Measurements from ENCODE around the gene GMDS. TPM values are rescaled to one million over a fixed set of nuclear protein-coding genes. Genes with fewer than 3 reads are reported as not detected.

GMDS gene
- total and polyA plus RNA-seq, 2 of the 13 experiments (the other 11 are each of a cell fraction or from before 2014, with no cell fraction given): 64.4 to 112 TPM

- H3K9ac ChIP-seq (ENCODE audit: insufficient read depth, low read depth, low read length): no peak overlapping the region
- intact Hi-C loops (cut with micrococcal nuclease; ENCODE audit: unreplicated experiment) (no loop called here), in situ Hi-C loops (cut with HindIII; ENCODE audit: extremely low pct_ligation_motif_present, low pct_unique_long_range_greater_than_20kb) (no loop called here)
- no peak overlapping the region for H2AFZ ChIP-seq (ENCODE audit: low read length)
- POLR2A ChIA-PET: no interaction called here
- no peaks in the 10 kb centered on the region for H3K9me3 ChIP-seq (ENCODE audit: low read length)
- CTCF ChIA-PET (ENCODE audit: low intra/inter-chr PET ratio, low total read pairs): no interaction called here
- H3K36me3 ChIP-seq (replicated peaks in 1 of 2; ENCODE audit: control insufficient read depth in 1 of 2, insufficient read depth in 2 of 2, low read length in 2 of 2): peaks cover 2 to 21% of the 10 kb centered on the region in 2 experiments; a peak in 3 of 5 replicates
- no peaks in the 10 kb centered on the region for H3K27me3 ChIP-seq (ENCODE audit: control insufficient read depth in 1 of 2, insufficient read depth in 2 of 2, low read length in 2 of 2)
- FAIRE-seq (no peak), ATAC-seq (peak; percentile 16; the same call in 2 of the 3 replicates), DNase-seq (ENCODE audit: low spot score) (no peak)
- TF ChIP-seq TGIF2 (CRISPR knock-in tag; IDR thresholded peaks at IDR 0.05) (0 out of 2 replicates have a peak, but pooled peaks have one; percentile 7), ZNF281 (CRISPR knock-in tag; IDR thresholded peaks at IDR 0.05; ENCODE audit: borderline replicate concordance) (no peak), ZNF713 (CRISPR knock-in tag; IDR thresholded peaks at IDR 0.05) (no peak)
- H3K27ac ChIP-seq (ENCODE audit: extremely low read length, insufficient read depth, low read length): no peak overlapping the region
- H3K4me3 ChIP-seq (replicated peaks in 1 of 3; ENCODE audit: insufficient read depth in 1 of 3, low read depth in 2 of 3, low read length in 3 of 3): no peak overlapping the region
- BruUV-seq (replicated peaks): no TSS peak
- 90% methylated on average over 2 of the region's 2 CpGs for whole genome bisulfite sequencing (ENCODE audit: low lambda C conversion rate)
- no peaks in the 10 kb centered on the region for H4K20me1 ChIP-seq (ENCODE audit: insufficient read depth, low read length)
- peaks cover 7% of the 10 kb centered on the region for H3K4me1 ChIP-seq (ENCODE audit: insufficient read depth, low read length)
- no peak overlapping the region for H3K4me2 ChIP-seq (ENCODE audit: low read depth, low read length)
- no peaks in the 10 kb centered on the region for H3K79me2 ChIP-seq (ENCODE audit: insufficient read depth, low read length)
Measured at GRCh38 chr6:1708820-1709219, 536.6 kb downstream of the GMDS start.

- Histone ChIP-seq H3K79me2 (ENCODE audit: insufficient read depth, low read length) (no peaks in the 10 kb centered on the region), H3K27me3 (ENCODE audit: control insufficient read depth in 1 of 2, insufficient read depth in 2 of 2, low read length in 2 of 2) (no peaks in the 10 kb centered on the region), H3K4me3 (replicated peaks in 1 of 3; ENCODE audit: insufficient read depth in 1 of 3, low read depth in 2 of 3, low read length in 3 of 3) (no peak overlapping the region), H3K36me3 (replicated peaks in 1 of 2; ENCODE audit: control insufficient read depth in 1 of 2, insufficient read depth in 2 of 2, low read length in 2 of 2) (peaks cover 1 to 16% of the 10 kb centered on the region in 2 experiments; a peak in 3 of 5 replicates), H4K20me1 (ENCODE audit: insufficient read depth, low read length) (no peaks in the 10 kb centered on the region; the same call in 1 of the 2 replicates), H2AFZ (ENCODE audit: low read length) (no peak overlapping the region), H3K4me2 (ENCODE audit: low read depth, low read length) (no peak overlapping the region), H3K9ac (ENCODE audit: insufficient read depth, low read depth, low read length) (no peak overlapping the region), H3K9me3 (ENCODE audit: low read length) (no peaks in the 10 kb centered on the region), H3K4me1 (ENCODE audit: insufficient read depth, low read length) (peaks cover 14% of the 10 kb centered on the region), H3K27ac (ENCODE audit: extremely low read length, insufficient read depth, low read length) (no peak overlapping the region)
- FAIRE-seq: no peak
- ChIA-PET POLR2A (no interaction called here), CTCF (ENCODE audit: low intra/inter-chr PET ratio, low total read pairs) (no interaction called here)
- no peak for DNase-seq (ENCODE audit: low spot score)
- TF ChIP-seq ZNF513 (CRISPR knock-in tag; conservative IDR thresholded peaks at IDR 0.05): no peak
- peak; percentile 22 for TF ChIP-seq RBM22 (optimal IDR thresholded peaks at IDR 0.05; ENCODE audit: low read length)
- TF ChIP-seq NFYB (CRISPR knock-in tag; IDR thresholded peaks at IDR 0.05): no peak
- TF ChIP-seq ZNF180 (CRISPR knock-in tag; IDR thresholded peaks at IDR 0.05; ENCODE audit: borderline replicate concordance, low read depth): no peak
- no peak for TF ChIP-seq BORCS8-MEF2B (CRISPR knock-in tag; IDR thresholded peaks at IDR 0.05)
- WGBS (ENCODE audit: low lambda C conversion rate): 97% methylated on average over 15 of the region's 15 CpGs
- BruUV-seq (replicated peaks): no TSS peak
- intact Hi-C loops (cut with micrococcal nuclease; ENCODE audit: unreplicated experiment) (no loop called here), in situ Hi-C loops (cut with HindIII; ENCODE audit: extremely low pct_ligation_motif_present, low pct_unique_long_range_greater_than_20kb) (no loop called here)
- no peak for ATAC-seq
Measured at GRCh38 chr6:1708122-1708521, 537.3 kb downstream of the GMDS start.
